Prostate gland (tissue), 2 donors: ENCODE data around the gene ZNF195.
"Not testable (repeated sequence)": the region's sequence is repeated elsewhere in the genome, so short reads cannot be mapped to it uniquely, and the experiment has no call there.

Experiments used
- POLR2A ChIP-seq: fragments of 450-650 bp; IDR thresholded peaks from one replicate; pipeline ENCODE4 v1.6.1; 2016; ENCODE audit warnings: antibody characterized with exemption, mild to moderate bottlenecking
- TF ChIP-seq, protein P1 (sequence below), 4 experiments: fragments of 200-600 bp in 2 of 4; fragments of 450-650 bp in 2 of 4; sonication (generic) in 2 of 4; IDR thresholded peaks; 1 replicate in 3 of 4; 2 replicates in 1 of 4; pipeline ENCODE4 v1.5.1; 2016 to 2019; ENCODE audit warnings: antibody characterized with exemption in 4 of 4, mild to moderate bottlenecking in 2 of 4, moderate library complexity in 2 of 4

DNA sequence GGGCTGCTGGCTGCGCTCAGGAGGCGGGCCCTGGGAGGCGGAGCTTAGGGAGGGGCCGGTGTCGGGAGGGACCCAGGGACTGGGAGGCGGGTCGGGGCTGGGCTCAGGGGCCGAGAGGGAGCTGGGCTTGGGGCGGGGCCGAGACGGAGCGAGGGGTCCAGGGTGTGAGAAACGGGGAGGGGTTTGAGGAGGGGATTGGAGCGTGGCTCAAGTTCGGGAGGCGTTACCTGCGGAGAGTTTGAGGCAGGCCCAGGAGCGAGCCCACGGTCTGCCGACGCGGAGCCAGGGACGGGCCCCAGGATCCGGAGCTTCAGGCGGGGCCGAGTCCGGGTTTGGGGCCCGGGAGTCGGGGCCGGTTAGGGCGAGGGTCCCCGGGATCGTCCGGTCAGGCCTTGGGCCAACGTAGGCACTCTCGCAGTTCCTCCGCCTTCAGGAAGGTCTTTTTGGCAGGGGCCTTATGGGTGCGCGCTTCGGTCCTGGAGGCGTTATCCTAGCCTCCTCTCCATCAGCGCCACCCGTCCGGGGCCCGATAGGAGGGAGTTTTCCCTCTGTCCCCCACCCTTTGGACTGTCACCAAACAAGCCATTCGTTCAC is 44.3 kb upstream of the ZNF195 start:
- TF ChIP-seq POLR2A = not testable (repeated sequence)
- TF ChIP-seq, protein P1, sequence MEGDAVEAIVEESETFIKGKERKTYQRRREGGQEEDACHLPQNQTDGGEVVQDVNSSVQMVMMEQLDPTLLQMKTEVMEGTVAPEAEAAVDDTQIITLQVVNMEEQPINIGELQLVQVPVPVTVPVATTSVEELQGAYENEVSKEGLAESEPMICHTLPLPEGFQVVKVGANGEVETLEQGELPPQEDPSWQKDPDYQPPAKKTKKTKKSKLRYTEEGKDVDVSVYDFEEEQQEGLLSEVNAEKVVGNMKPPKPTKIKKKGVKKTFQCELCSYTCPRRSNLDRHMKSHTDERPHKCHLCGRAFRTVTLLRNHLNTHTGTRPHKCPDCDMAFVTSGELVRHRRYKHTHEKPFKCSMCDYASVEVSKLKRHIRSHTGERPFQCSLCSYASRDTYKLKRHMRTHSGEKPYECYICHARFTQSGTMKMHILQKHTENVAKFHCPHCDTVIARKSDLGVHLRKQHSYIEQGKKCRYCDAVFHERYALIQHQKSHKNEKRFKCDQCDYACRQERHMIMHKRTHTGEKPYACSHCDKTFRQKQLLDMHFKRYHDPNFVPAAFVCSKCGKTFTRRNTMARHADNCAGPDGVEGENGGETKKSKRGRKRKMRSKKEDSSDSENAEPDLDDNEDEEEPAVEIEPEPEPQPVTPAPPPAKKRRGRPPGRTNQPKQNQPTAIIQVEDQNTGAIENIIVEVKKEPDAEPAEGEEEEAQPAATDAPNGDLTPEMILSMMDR (IDR thresholded peaks at IDR 0.05) = not testable (repeated sequence)
